H1 (cell line): Measurements from ENCODE around the gene MAD2L2. TPM values are rescaled to one million over a fixed set of nuclear protein-coding genes. Genes with fewer than 3 reads are reported as not detected.

ENCODE experiments used
- CEBPB ChIP-seq: IDR thresholded peaks from 2 replicates; pipeline ENCODE4 v1.6.1; 2012; ENCODE audit warnings: low read depth, low read length
- JUND ChIP-seq: IDR thresholded peaks from 2 replicates; pipeline ENCODE4 v1.6.1; 2011; ENCODE audit warnings: mild to moderate bottlenecking, improper control_type of control experiment, low read length
- RBBP5 ChIP-seq: IDR thresholded peaks from 2 replicates; pipeline ENCODE4 v1.7.1; 2012; ENCODE audit warnings: low read depth, mild to moderate bottlenecking, inconsistent platforms, low read length, moderate library complexity, borderline replicate concordance
- SIN3A ChIP-seq, 2 experiments: IDR thresholded peaks in 1 of 2; conservative IDR thresholded peaks in 1 of 2; 2 replicates each; pipeline ENCODE4 v1.6.1; 2011 to 2012; ENCODE audit warnings: low read length in 2 of 2, improper control_type of control experiment in 1 of 2, low read depth in 1 of 2, mild to moderate bottlenecking in 1 of 2
- USF2 ChIP-seq: IDR thresholded peaks from 2 replicates; pipeline ENCODE4 v1.6.1; 2011; ENCODE audit warnings: low read length, improper control_type of control experiment
- polyA plus RNA-seq, 7 experiments: library from polyadenylated mRNA; depleted of rRNA in 3 of 7; stranded (reverse) in 5 of 7; unstranded in 2 of 7; fragments of >200 nt in 5 of 7; fragments of 200-250 nt in 2 of 7; gene quantifications; 1 replicate in 5 of 7; 2 replicates in 1 of 7; 4 replicates in 1 of 7; pipeline versions ENCODE4 v1.2.1 to v1.2.3, GENCODE V29; 2011 to 2013; ENCODE audit warnings: missing spikeins in 2 of 7, mixed read lengths in 2 of 7
- total RNA-seq: library from RNA; stranded (reverse); fragmentation: NEBNext Ultra II Directional; extraction: Animal tissue kit (Norgen Biotek cat#: 25700); gene quantifications from 2 replicates; pipeline ENCODE4 v1.2.1, GENCODE V29; 2021
- TF ChIP-seq, protein P1 (sequence below): fragments of 300-600 bp; sonication (generic); IDR thresholded peaks from 2 replicates; pipeline ENCODE4 v1.7.1; 2012; ENCODE audit warnings: low read length, moderate library complexity, mild to moderate bottlenecking, inconsistent platforms; ENCODE audit not compliant: insufficient replicate concordance

MAD2L2 gene
- total and polyA plus RNA-seq, 2 of the 8 experiments (the other 6 are each of a cell fraction or from before 2014, with no cell fraction given) = 310 to 469 TPM

- TF ChIP-seq, protein P1, sequence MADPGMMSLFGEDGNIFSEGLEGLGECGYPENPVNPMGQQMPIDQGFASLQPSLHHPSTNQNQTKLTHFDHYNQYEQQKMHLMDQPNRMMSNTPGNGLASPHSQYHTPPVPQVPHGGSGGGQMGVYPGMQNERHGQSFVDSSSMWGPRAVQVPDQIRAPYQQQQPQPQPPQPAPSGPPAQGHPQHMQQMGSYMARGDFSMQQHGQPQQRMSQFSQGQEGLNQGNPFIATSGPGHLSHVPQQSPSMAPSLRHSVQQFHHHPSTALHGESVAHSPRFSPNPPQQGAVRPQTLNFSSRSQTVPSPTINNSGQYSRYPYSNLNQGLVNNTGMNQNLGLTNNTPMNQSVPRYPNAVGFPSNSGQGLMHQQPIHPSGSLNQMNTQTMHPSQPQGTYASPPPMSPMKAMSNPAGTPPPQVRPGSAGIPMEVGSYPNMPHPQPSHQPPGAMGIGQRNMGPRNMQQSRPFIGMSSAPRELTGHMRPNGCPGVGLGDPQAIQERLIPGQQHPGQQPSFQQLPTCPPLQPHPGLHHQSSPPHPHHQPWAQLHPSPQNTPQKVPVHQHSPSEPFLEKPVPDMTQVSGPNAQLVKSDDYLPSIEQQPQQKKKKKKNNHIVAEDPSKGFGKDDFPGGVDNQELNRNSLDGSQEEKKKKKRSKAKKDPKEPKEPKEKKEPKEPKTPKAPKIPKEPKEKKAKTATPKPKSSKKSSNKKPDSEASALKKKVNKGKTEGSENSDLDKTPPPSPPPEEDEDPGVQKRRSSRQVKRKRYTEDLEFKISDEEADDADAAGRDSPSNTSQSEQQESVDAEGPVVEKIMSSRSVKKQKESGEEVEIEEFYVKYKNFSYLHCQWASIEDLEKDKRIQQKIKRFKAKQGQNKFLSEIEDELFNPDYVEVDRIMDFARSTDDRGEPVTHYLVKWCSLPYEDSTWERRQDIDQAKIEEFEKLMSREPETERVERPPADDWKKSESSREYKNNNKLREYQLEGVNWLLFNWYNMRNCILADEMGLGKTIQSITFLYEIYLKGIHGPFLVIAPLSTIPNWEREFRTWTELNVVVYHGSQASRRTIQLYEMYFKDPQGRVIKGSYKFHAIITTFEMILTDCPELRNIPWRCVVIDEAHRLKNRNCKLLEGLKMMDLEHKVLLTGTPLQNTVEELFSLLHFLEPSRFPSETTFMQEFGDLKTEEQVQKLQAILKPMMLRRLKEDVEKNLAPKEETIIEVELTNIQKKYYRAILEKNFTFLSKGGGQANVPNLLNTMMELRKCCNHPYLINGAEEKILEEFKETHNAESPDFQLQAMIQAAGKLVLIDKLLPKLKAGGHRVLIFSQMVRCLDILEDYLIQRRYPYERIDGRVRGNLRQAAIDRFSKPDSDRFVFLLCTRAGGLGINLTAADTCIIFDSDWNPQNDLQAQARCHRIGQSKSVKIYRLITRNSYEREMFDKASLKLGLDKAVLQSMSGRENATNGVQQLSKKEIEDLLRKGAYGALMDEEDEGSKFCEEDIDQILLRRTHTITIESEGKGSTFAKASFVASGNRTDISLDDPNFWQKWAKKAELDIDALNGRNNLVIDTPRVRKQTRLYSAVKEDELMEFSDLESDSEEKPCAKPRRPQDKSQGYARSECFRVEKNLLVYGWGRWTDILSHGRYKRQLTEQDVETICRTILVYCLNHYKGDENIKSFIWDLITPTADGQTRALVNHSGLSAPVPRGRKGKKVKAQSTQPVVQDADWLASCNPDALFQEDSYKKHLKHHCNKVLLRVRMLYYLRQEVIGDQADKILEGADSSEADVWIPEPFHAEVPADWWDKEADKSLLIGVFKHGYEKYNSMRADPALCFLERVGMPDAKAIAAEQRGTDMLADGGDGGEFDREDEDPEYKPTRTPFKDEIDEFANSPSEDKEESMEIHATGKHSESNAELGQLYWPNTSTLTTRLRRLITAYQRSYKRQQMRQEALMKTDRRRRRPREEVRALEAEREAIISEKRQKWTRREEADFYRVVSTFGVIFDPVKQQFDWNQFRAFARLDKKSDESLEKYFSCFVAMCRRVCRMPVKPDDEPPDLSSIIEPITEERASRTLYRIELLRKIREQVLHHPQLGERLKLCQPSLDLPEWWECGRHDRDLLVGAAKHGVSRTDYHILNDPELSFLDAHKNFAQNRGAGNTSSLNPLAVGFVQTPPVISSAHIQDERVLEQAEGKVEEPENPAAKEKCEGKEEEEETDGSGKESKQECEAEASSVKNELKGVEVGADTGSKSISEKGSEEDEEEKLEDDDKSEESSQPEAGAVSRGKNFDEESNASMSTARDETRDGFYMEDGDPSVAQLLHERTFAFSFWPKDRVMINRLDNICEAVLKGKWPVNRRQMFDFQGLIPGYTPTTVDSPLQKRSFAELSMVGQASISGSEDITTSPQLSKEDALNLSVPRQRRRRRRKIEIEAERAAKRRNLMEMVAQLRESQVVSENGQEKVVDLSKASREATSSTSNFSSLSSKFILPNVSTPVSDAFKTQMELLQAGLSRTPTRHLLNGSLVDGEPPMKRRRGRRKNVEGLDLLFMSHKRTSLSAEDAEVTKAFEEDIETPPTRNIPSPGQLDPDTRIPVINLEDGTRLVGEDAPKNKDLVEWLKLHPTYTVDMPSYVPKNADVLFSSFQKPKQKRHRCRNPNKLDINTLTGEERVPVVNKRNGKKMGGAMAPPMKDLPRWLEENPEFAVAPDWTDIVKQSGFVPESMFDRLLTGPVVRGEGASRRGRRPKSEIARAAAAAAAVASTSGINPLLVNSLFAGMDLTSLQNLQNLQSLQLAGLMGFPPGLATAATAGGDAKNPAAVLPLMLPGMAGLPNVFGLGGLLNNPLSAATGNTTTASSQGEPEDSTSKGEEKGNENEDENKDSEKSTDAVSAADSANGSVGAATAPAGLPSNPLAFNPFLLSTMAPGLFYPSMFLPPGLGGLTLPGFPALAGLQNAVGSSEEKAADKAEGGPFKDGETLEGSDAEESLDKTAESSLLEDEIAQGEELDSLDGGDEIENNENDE = no peak
- no peak for TF ChIP-seq JUND
- no peak for TF ChIP-seq SIN3A (conservative IDR thresholded peaks at IDR 0.05 in 1 of 2, IDR thresholded peaks at IDR 0.05 in 1 of 2; ENCODE audit: low read depth in 1 of 2, low read length in 2 of 2)
- no peak; the same call in 1 of the 2 replicates for TF ChIP-seq RBBP5
- no peak for TF ChIP-seq USF2
- TF ChIP-seq CEBPB = no peak
These were observed 478 bp downstream of the MAD2L2 start (continued) for GRCh38 chr1:11680270-11681070.
